K562 (cell line): ENCODE data around the gene DNAJB4. TPM values are rescaled to one million over a fixed set of nuclear protein-coding genes. Genes with fewer than 3 reads are reported as not detected.

Source experiments
- ATAC-seq: fragments of 200-7000 bp; cut with Tn5 transposase; 3 replicates; pipeline ENCODE4 v1.9.1; 2020; ENCODE audit warnings: moderate library complexity
- BruUV-seq: library from RNA; stranded (reverse); fragments of 400-500 nt; replicated peaks from 2 replicates; lab custom pipeline; 2021; lab: Mats Ljungman, UMichigan
- CTCF ChIA-PET: fragments of 300-600 bp; formaldehyde crosslinking; extraction: SDS; loops from one replicate; lab custom pipeline; 2021; ENCODE audit warnings: low intra/inter-chr PET ratio; lab: Yijun Ruan, JAX
- POLR2A ChIA-PET: fragments of 300-600, 350-650 bp; sonication (Branson Sonifier 250); formaldehyde crosslinking; extraction: SDS; loops from one replicate; lab custom pipeline; 2021; ENCODE audit warnings: antibody characterized with exemption, inconsistent platforms; lab: Yijun Ruan, JAX
- DNase-seq, 4 experiments: peaks; one replicate each; pipeline versions ENCODE4 v3.0.0 to v3.0.0-alpha.2; 2011 to 2018; ENCODE audit warnings: low spot score in 3 of 4, mixed read lengths in 3 of 4; ENCODE audit errors: extremely low read depth in 1 of 4
- FAIRE-seq: peaks from 2 replicates; lab custom pipeline; 2011; peaks lifted over from hg19 to GRCh38; lab: Jason Lieb, UNC
- H2AFZ ChIP-seq: 2 replicates; pipeline ENCODE4 v1.6.0; 2011; ENCODE audit warnings: low read depth, low read length, control low read depth, inconsistent platforms
- H3K27ac ChIP-seq: fragments of 200-600 bp; 3 replicates; pipeline ENCODE4 v1.8.0; 2011; ENCODE audit warnings: low read depth, mild to moderate bottlenecking, control low read depth, inconsistent platforms, low read length, moderate library complexity, mixed read lengths; ENCODE audit errors: extremely low read depth
- H3K27me3 ChIP-seq, 2 experiments: fragments of 300-600 bp in 1 of 2; 2 replicates in 1 of 2; 3 replicates in 1 of 2; pipeline versions ENCODE4 v1.6.0 to v1.8.0; 2011; ENCODE audit warnings: inconsistent platforms in 2 of 2, low read length in 2 of 2, mild to moderate bottlenecking in 1 of 2, mixed read lengths in 1 of 2, moderate library complexity in 1 of 2; ENCODE audit not compliant: control insufficient read depth in 2 of 2, insufficient read depth in 2 of 2
- H3K36me3 ChIP-seq: fragments of 300-600 bp; 3 replicates; pipeline ENCODE4 v1.8.0; 2011; ENCODE audit warnings: mild to moderate bottlenecking, low read length, inconsistent platforms; ENCODE audit not compliant: control insufficient read depth, insufficient read depth
- H3K4me1 ChIP-seq, 2 experiments: fragments of 200-600 bp in 1 of 2; replicated peaks in 1 of 2; 2 replicates in 1 of 2; 3 replicates in 1 of 2; pipeline versions ENCODE4 v1.5.1 to v1.8.0; 2011; ENCODE audit warnings: inconsistent platforms in 2 of 2, low read length in 2 of 2, mild to moderate bottlenecking in 1 of 2, mixed read lengths in 1 of 2, moderate library complexity in 1 of 2; ENCODE audit not compliant: control insufficient read depth in 2 of 2, insufficient read depth in 2 of 2
- H3K4me2 ChIP-seq: 2 replicates; pipeline ENCODE4 v1.6.1; 2011; ENCODE audit warnings: low read length, control low read depth, inconsistent platforms, mixed read lengths; ENCODE audit not compliant: insufficient read depth
- H3K4me3 ChIP-seq: fragments of 200-600 bp; sonication (generic), shearing (Covaris generic); 2 replicates; pipeline ENCODE4 v1.5.1; 2016; ENCODE audit warnings: control low read depth, inconsistent platforms
- H3K79me2 ChIP-seq: fragments of 200-600 bp; 3 replicates; pipeline ENCODE4 v1.8.0; 2011; ENCODE audit warnings: low read length, inconsistent platforms; ENCODE audit not compliant: control insufficient read depth, insufficient read depth
- H3K9ac ChIP-seq, 2 experiments: 2 replicates each; pipeline versions ENCODE4 v1.6.0 to v1.6.1; 2011; ENCODE audit warnings: low read depth in 2 of 2, low read length in 2 of 2, control low read depth in 1 of 2, inconsistent platforms in 1 of 2, mild to moderate bottlenecking in 1 of 2, mixed read lengths in 1 of 2; ENCODE audit not compliant: insufficient read depth in 1 of 2
- H3K9me1 ChIP-seq: one replicate; pipeline ENCODE4 v1.6.0; 2011; ENCODE audit warnings: inconsistent platforms, mild to moderate bottlenecking, low read length, moderate library complexity; ENCODE audit not compliant: control insufficient read depth, insufficient read depth
- H3K9me3 ChIP-seq: replicated peaks from 2 replicates; pipeline ENCODE4 v1.5.1; 2011; ENCODE audit warnings: low read depth, low read length, inconsistent platforms; ENCODE audit not compliant: control insufficient read depth, insufficient read depth
- H4K20me1 ChIP-seq: replicated peaks from 2 replicates; pipeline ENCODE4 v1.6.1; 2011; ENCODE audit warnings: low read length, inconsistent platforms, mixed read lengths; ENCODE audit not compliant: control insufficient read depth, insufficient read depth
- ATF7 ChIP-seq: fragments of 450-650 bp; IDR thresholded peaks from 2 replicates; pipeline ENCODE4 v1.7.1; 2014; ENCODE audit warnings: mild to moderate bottlenecking, moderate library complexity
- ELF4 ChIP-seq: fragments of 450-650 bp; formaldehyde crosslinking; IDR thresholded peaks from 2 replicates; pipeline ENCODE4 v1.4.0; 2022; ENCODE audit warnings: missing genetic modification characterization
- POLR2H ChIP-seq: IDR thresholded peaks from 2 replicates; pipeline ENCODE4 v1.6.1; 2016; ENCODE audit warnings: missing genetic modification characterization, low read depth, mild to moderate bottlenecking, control low read depth, missing compliant biosample characterization, moderate library complexity
- TARDBP ChIP-seq: fragments of 450-650 bp; IDR thresholded peaks from 2 replicates; pipeline ENCODE4 v1.6.1; 2016
- WGBS: fragments of 100-300 bp; shearing (Covaris generic); methylation state at CpG from one replicate; pipeline ENCODE4 v1.1.6; 2016; ENCODE audit warnings: low coverage, mixed read lengths; ENCODE audit not compliant: insufficient coverage; ENCODE audit errors: missing lambda C conversion rate; 5-methylcytosine and 5-hydroxymethylcytosine counted together
- in situ Hi-C: fragments of 300-500 bp; cut with MboI; formaldehyde crosslinking; loops from 4 replicates; pipeline ENCODE4 v1.15.0; 2018; ENCODE audit warnings: inconsistent platforms, mixed read lengths
- intact Hi-C: fragments of 100-400 bp; cut with micrococcal nuclease; formaldehyde crosslinking; loops from 2 replicates; pipeline ENCODE4 v1.14.2; 2022
- polyA plus RNA-seq, 8 experiments: library from polyadenylated mRNA; depleted of rRNA in 4 of 8; stranded (reverse) in 5 of 8; unstranded in 3 of 8; fragments of >200 nt; fragmentation: Nextera tagmentation in 2 of 8; fragmentation: Illumina TruSeq in 1 of 8; extraction: Ambion mirVana in 2 of 8; extraction: Trizol in 1 of 8; gene quantifications; 2 replicates each; pipeline versions ENCODE4 v1.2.1 to v1.2.3, GENCODE V29; 2011 to 2014; ENCODE audit warnings: inconsistent platforms in 1 of 8, missing spikeins in 1 of 8
- total RNA-seq, 7 experiments: library from RNA; depleted of rRNA in 6 of 7; stranded (reverse); fragments of >200 nt in 6 of 7; fragmentation: Illumina TruSeq in 2 of 7; extraction: Trizol in 2 of 7; gene quantifications; 2 replicates each; pipeline versions ENCODE4 v1.2.1 to v1.2.3, GENCODE V29; 2011 to 2021; ENCODE audit warnings: low replicate concordance in 1 of 7
- TF ChIP-seq, protein P1 (sequence below), 2 experiments: fragments of 450-650 bp in 1 of 2; sonication (generic) in 1 of 2; formaldehyde crosslinking in 1 of 2; IDR thresholded peaks in 1 of 2; conservative IDR thresholded peaks in 1 of 2; 2 replicates each; pipeline versions ENCODE4 v1.6.1 to v1.8.1; 2016 to 2023; ENCODE audit warnings: mild to moderate bottlenecking in 2 of 2, moderate library complexity in 2 of 2, inconsistent platforms in 1 of 2, missing genetic modification reagents in 1 of 2

The DNAJB4 gene
- total and polyA plus RNA-seq, 9 of the 15 experiments (the other 6 are each of a cell fraction or from before 2014, with no cell fraction given): 8.5 to 27.7 (median 19.8) TPM

DNA sequence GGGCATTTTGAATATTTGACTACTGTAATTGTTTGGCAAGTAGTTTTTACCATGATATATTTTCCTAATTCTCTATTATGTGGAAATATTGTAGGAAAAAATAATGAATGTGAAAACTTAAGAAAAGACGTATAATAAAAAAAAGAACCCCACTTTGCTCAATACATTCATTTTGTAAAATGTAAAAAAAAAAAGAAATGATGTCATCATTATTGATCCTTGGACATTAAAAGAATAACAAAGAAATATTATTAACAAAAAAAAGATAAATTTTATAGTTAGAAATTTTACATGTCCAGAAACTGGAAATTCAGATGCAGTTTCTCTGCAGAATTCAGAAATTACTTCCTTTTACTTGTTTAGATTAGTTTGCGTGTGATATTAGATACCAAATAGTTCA is 46.3 kb downstream of the DNAJB4 start:
- Histone ChIP-seq H3K9me3 (0 out of 2 replicates have a peak, but pooled peaks cover 1% of the 10 kb centered on the region), H4K20me1 (no peaks in the 10 kb centered on the region), H3K79me2 (no peaks in the 10 kb centered on the region), H2AFZ (no peak overlapping the region), H3K36me3 (no peaks in the 10 kb centered on the region), H3K4me2 (no peak overlapping the region), H3K27ac (no peak overlapping the region), H3K4me3 (no peak overlapping the region), H3K9ac (no peak overlapping the region), H3K27me3 (no peaks in the 10 kb centered on the region), H3K9me1 (no peaks in the 10 kb centered on the region)
- in situ Hi-C loops (no loop called here), intact Hi-C loops (loop anchor here (10.0 kb wide), 1 partner anchor 76 kb away; the partner anchor contains the start of gene FUBP1)
- 91% methylated on average over 2 of the region's 2 CpGs for WGBS
- POLR2A ChIA-PET: no interaction called here
- ATAC-seq (no peak), DNase-seq (no peak), FAIRE-seq (no peak)
- CTCF ChIA-PET: no interaction called here
- BruUV-seq: no TSS peak
- TF ChIP-seq POLR2H (no peak), TARDBP (no peak), ELF4 (no peak), ATF7 (peak; percentile 19; the same call in 1 of the 2 replicates)
- TF ChIP-seq, protein P1, sequence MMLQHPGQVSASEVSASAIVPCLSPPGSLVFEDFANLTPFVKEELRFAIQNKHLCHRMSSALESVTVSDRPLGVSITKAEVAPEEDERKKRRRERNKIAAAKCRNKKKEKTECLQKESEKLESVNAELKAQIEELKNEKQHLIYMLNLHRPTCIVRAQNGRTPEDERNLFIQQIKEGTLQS (IDR thresholded peaks at IDR 0.05): peak; percentile 70
- TF ChIP-seq, protein P1 (CRISPR knock-in tag; conservative IDR thresholded peaks at IDR 0.05): no peak
- TF ChIP-seq, all 486 proteins: peak for 2
- H3K4me1 ChIP-seq: peaks cover 0 to 16% of the 10 kb centered on the region in 2 experiments; a peak in 3 of 5 replicates
